Eye (tissue), 1 donor: ENCODE data around the gene DYNC1LI1.
A peak's percentile ranks its signal among the peaks of the same experiment; 100 is the strongest.

Experiments
- DNase-seq: peaks from one replicate; pipeline ENCODE4 v3.0.0-alpha.2; 2015

Gene DYNC1LI1

DNA sequence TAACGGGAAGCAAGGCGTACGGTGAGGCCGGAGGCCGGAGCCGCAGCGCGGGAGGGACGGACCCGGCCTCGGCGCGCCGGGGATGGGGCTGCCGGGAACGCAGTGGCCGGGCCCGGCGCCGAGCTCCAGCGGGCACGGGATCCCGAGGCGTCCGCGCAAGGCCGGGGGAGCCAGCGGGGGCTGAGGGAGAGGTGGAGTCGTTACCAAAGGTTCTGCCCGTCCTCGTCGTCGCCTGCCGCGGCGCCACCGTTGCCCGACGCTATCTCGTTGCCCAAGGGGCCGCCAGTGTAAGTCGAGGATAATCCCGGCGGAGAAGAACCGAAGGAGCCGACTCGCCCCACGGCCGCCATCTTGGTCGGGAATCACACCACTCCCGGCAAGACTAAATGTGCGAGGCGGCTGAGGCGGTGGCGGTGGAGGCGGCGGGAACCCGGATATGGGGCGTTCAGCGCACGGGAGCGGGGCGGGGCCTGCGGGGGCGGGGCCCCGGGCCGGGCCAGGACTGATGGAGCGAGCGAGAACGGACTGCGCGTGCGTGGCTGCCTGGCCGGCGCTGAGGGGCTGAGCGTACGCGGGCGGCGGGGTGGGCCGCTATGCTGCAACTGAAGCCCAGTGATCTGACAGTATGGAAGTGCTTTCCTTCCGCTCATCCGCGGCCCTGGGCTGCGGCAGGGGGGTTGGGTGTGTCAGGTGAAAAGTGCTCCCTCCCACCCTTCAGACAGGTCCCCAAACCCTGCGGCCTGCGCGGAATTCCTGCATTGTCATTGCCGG, at the start of gene DYNC1LI1:
DYNC1LI1 (minus strand) TSS at position 438 of the 771 bp plus-strand sequence; CDS start at position 350, 88 bp downstream.
- peak; percentile 98 for DNase-seq

DNA sequence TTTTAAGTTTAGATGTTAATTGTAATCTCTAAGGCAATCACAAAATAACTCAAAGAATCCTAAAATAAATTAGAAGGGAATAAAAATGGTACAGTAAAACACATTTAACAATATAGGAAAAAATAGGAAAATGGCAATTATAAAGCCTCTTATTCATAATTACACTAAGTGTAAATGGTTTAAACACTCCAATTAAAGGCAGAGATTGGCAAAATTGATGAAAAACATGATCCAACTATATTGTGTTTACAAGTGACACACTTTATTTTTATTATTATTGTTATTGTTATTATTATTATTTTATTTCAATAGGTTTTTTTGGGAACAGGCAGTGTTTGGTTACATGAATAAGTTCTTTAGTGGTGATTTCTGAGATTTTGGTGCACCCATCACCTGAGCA, 48.7 kb upstream of the DYNC1LI1 start:
- DNase-seq = no peak

DNA sequence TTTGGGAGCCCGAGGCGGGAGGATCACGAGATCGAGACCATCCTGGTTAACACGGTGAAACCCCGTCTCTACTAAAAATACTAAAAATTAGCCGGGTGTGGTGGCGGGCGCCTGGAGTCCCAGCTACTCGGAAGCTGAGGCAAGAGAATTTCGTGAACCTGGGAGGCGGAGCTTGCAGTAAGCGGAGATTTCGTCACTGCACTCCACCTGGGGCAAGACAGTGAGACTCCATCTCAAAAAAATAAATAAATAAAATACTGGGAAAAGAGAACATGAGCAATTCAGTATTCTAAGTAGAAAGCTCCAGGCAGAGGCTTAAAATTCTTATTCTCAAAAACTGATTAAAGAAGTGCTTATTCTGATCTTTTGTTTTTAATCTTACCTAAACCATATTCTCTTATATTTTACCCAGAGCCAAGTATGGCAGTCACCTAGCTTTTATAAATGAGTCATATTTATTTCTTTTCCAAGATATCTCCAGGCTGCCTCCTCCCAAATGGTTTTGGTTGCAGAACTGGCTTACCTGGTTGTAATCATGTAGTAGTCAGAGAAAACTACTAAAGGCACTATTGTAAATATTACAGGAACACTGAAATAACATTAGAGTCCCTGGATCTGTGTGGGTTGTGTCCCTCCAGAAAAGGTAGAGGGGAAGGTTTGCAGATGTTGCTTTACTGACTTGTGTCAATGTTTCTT, 45.8 kb upstream of the DYNC1LI1 start:
- no peak for DNase-seq

DNA sequence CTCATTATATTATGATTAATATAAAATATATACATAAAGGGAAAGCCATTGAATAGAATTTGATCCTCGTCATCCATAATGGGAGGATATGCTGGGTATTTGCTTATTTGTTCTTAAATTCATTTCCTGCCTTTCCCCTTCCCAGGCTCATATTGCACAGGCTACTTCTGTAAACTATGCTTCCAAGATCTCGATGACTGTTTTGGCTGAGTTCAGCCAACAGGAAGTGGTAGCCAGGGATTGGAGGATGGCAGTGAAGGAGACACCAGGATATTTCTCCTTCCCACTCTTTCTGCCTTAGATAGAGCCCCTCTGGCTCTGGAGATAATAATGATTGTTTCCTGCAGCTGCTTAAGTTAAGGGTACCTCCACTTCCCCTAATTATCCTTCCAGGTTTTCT, 44.3 kb upstream of the DYNC1LI1 start:
- no peak for DNase-seq

DNA sequence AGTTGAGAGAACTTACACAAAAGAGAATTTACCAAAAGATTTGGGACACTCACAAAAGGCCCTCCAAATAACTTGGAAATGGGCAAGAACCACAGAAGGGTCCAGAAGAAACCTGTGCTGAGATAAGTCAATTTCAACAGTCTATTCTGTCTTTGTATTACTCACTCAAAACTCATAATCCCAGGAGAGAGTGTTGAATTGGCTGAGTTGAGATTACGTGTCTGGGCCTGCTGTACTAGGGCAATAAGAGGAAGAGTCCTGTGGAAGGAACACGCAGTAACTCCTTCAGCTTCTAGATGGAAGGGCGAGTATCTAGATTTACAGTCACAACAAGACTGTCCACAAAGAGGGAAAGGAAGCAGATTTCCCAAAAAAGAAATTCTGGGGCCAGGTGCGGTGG, 42.5 kb upstream of the DYNC1LI1 start:
- DNase-seq = no peak

DNA sequence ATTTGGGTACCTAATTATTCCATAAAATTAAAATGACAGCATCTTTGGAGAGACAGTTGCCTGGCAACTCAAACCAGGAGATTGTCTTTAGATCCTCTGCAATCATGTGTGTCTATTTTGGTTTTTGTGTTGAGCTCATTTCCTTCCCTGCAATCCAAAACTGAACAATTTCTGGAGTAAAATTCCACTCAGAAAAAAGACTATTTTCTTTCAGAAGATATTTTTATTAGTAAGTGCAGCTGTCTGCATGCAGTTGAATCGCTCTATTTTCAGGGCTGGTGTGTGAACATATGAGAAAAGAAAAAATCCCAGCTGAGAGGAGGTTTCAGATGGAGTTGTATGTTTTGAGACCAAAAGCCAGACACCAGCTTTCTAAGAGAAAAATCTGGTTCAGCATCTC, 41.9 kb upstream of the DYNC1LI1 start:
- no peak for DNase-seq

DNA sequence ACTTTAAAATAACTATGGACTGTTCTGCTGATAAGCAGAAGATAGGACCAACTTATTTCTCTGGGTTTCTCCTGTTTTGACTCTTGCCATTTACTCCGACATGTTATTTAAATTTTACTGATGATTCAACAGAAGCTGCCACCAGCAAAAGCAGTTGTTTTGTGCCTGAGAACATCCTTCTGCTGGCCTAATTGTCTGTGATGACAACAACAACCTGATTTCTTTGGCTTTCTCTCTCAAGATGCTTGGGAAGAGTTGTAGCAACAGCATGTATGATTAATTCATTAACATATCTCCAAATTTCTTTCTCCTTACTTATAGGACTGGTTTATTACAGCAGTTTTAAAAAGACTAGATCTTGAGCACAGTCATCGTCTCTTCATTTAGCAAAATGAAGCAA, 36.9 kb upstream of the DYNC1LI1 start:
- no peak for DNase-seq

DNA sequence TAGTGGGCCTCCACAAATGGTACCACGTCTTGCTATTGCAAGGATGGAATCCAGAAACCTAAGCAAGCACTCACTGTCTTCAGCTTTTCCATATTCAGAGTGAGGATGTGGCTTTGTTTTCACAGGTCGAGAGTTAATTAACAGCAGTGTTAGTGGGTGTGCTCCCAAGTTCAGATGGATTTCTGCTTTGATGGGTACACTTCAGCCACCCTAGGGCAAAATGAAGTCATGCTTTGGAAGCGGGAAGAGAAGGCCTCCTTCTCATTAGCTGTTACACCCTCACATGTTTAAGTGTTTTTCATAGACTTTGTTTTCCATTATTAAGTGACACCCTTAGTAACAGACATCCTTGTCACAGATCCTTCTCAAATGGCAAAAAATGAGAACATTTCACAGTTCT, 36.3 kb upstream of the DYNC1LI1 start:
- DNase-seq = no peak

DNA sequence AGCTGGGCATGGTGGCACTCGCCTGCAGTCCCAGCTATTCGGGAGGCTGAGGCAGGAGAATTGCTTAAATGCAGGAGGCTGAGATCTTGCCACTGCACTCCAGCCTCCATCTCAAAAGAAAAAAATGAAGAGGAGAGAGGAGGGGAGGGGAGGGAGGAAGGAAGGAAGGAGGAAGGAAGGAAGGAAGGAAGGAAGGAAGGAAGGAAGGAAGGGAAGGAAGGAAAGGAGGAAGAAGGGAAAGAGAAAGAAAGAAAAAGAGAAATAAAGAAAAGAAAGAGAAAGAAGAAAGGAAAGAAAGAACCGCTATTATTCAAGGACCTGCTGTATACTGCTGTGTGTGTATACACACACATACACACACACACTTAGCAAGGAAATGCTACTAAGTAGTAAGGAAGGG, 35.6 kb upstream of the DYNC1LI1 start:
- no peak for DNase-seq

DNA sequence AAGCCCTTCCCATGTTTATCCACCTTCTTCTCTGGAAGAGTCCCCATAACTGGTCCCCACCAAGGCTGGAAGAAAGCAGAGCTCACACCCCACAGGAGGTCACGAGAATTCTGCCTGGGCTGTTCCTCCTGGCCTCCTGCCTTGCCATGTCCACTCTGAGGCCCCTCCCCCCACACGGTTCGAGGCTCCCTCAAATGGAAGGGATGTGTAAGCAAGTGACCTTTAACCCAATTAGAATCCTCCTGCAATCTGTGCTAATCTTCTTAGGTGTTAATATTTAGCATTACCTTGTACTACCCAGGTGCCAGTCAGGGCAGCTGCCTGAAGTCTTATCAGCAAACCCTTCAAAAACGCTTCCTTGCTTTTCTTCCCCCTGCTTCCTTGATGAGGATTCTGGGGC, 32.4 kb upstream of the DYNC1LI1 start:
- DNase-seq = no peak

DNA sequence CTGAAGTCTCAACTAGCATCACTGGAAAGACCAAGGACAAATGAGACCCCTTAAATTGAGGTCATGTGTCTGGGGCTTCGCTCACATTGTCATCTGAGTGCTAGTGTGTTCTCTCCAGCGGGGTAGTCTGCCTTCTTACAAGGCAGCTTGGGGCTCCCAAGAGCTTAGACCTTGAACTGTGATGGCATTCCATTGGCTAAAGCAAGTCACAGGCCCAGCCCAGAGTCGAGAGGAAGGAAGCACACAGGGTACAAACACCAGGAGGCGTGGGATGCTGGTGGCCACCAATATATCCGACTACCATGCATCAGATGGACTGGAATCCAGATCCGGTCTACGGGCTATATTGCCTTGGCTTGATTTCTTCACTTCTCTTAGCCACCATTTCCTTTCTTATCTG, 31.5 kb upstream of the DYNC1LI1 start:
- DNase-seq = no peak

DNA sequence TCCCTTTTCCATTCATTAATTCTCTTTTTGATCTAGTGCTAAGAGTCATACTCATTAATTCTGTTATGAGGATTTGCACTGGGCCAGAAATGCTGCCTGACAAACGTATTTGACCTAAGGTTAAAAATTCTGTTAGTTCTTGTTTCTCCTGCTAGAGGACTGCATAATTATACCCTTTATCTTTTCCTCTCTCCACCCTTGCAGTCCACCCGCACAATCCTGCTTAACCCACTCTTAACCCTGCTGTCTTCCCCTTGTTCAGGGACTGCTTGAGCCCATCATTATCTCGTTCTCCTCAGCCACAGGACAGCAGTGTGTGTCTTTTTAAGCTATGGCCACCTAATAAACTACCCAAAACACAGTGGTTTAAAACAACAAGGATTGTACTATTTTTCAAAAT, 31.1 kb upstream of the DYNC1LI1 start:
- DNase-seq = no peak

DNA sequence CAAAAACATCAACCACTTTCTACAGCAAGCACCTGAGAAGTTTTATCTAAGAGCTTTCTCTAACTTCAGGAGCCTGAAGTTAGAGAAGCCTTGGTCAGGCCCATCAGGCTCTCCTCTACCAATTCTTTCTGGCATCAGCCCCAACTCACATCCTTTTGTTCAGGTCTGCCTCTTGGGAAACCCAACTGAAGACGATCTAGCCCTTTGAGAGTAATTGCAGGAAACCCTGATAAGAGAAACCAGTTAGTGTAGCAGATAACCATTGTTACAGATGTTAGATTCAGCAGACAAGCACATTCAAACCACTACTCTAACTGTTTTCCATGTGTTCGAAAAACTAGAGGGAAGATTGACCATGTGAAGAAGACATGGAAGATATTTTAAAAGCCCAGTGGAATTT, 27.0 kb upstream of the DYNC1LI1 start:
- no peak for DNase-seq

DNA sequence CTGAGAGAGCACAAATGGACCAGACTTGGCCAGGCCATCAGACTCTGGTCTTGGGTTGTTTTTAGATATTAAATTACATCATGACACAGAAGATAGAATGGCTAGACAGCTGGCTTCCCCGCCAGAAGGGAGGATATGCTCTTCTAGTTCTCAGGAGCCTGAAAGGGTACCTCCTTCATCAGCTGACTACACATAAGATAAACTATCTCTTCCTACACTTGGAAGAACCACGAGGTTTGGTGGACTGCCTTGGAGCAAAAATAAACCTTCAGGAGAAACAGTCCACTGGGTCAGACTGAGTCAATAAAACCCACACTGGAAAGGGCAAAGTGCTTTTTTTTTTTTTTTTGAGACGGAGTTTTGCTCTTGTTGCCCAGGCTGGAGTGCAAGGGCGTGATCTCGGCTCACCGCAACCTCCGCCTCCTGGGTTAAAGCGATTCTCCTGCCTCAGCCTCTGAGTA, 26.3 kb upstream of the DYNC1LI1 start:
- no peak for DNase-seq

DNA sequence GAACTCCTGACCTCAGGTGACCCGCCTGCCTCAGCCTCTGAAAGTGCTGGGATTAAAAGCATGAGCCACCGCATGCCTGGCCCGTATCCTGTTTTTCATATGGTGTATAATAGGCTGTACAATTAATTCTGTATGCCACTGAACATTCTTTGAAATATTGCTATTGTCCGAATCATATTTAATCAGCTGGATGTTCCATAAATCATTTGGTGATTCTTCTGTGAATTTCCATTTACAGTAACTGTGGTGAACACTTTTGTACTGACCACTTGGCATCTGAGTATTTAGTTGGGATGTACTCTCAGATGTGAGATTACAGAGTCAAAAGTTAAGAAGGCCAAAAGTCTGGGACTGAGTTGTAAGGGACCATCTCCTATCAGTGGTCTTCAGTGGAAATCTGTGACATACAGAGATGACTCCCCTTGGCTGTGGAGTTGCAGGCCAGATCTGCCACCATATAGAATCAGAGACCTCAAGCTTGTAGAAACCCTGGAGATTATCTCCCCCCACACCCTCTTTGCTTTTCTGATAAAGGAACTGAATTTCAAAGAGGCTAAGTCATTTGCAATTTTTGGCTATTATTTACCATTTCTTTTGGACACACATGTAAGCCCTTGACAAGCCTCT, 25.7 kb upstream of the DYNC1LI1 start:
- no peak for DNase-seq

DNA sequence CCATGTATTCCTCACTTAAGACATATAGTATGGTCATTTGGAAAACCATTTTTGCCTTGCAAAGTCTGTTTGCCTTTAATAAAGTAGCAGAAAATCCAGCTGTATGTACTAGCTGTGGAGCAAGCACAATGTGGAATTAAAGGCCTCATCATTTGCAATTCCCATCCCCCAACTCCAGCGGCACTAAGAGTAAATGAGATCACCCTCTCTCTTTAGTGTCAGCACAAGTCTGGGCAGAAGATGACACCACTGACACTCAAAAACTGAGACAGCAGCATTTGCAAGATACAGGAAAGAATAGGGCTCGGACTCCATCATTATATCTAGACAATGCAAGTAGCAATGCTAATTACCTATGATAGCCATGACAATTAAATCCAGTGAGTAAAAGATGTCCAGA, 24.7 kb upstream of the DYNC1LI1 start:
- no peak for DNase-seq

DNA sequence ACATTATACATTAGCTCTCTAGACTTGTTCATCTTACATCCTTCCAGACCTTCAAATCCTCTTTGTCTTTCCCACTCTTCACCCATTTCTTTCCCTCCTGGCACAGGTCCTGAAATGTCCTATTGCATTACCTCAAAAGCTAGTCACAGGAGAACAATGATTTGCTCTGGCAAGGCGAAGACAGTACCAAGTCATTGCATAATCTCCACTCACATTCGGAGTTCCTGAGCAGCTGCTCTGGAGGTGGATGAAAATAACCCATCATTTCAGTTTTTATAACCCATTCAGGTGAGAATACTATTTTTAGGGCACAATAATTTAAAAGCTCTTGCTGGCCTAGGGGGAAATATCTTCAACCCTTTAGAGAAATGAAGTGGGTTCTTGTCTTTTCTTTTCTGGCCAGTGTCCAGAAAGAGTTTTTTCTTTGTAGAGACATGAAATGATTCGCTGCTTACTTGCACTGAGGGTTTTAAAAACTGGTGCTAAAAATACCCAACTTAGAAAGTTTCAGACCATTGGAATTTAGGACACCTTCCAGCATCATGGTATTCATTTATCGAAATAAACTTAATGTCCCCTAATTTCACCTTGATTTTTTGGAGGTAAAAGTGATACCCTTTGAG, 23.4 kb upstream of the DYNC1LI1 start:
- DNase-seq = peak; percentile 24

DNA sequence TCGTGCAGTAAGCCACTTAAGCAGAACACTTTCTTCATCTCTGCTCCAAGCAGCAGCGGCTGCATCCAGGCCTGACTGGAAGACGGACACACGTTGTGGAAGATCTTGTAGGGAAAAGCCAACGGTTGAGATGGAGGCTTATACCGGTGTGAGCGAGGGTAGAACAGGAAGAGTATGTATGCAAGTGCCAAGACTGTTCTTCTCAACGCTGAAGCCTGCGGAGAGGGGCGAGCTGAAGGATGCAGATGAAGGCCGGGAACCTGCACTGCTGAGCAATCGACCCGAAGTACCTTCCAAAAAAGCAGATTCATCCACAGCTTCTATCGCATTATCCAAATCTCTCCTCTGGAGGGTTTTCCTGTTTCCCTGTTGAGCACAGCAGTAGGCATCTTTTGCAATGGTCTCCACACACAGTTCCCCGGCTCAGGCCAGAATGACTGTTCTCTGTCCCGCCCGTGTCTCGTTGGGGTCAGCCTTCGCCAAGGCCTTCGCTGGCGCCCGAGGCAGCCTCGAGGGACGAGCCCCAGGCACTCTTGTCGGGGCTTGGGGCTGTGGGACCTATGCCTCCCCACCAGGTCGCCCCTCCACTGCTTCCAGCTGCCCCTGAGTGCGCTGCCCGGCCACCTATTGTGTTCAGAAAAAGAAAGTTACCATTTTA, 22.2 kb upstream of the DYNC1LI1 start:
- no peak for DNase-seq

DNA sequence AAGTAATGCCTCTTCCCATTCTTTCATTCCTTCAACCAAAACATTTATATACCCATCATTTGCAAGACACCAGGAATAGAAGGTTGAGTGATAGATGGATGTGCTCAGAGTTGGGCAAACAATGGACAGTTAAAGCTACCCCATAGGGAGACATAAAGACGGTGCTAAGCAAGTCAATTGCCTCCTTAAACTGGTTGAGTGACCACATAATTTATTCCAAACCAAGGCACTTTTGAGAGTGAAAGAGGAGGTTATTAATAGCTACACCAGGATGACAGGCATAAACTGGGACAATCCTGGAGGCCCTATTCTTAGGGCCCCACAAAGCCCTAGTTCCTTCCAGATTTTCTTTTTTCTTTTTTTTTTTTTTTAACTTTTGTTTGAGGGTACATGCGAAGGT, 21.4 kb upstream of the DYNC1LI1 start:
- no peak for DNase-seq

DNA sequence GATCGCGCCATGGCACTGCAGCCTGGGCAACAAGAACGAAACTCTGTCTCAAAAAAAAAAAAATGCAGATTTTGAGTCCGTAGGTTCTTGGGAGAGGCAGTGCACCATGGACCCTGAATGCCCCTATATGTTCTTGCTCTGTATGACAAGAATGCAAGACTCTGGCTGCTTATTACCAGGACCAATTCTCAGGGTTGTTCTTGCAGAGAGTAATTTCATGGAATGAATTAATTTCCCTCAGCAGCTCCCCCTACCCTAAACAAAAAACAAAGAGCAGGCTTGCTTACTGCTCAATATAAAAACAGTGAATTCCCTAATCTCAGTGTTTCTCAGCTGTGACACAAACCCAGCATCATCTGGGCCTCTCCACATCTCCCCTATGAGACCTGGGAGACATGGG, 20.5 kb upstream of the DYNC1LI1 start:
- DNase-seq = no peak

DNA sequence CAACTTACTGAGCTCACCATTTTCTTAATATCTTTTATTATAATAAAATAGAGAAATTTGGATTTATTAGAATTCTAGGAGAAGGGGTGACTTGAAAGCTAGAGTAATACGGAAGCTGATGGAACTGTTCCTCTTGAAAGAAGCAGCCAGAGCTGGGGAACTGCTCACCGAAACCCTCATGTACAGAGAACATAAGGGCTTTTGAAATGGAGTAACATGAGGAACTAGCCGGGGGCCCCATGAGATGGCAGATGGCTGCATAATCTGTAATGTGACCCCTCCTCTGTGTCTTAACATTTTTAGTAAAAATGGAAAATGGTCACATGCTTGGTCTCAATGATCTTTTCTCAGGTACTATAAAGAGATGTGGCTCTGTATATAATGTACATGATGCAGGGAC, 15.7 kb upstream of the DYNC1LI1 start:
- DNase-seq = no peak

DNA sequence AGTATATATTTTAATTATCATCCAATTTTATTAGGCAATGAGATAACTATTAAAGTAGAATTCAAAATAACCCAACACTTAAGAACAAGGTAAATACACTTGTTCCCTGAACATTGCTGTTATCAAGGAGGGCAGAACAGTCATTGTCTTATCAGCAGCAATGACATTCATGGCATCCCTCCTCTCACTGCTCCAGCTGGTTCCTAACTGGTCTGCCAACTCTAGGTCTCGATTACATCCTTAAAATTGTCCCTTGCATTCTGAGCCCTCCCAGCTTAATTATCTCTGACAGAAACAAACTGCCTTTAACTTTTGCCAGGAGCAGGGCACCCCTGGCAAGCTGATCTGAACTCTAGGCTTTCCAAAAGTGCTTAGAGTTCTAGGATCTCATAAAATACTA, 14.0 kb upstream of the DYNC1LI1 start:
- no peak for DNase-seq

DNA sequence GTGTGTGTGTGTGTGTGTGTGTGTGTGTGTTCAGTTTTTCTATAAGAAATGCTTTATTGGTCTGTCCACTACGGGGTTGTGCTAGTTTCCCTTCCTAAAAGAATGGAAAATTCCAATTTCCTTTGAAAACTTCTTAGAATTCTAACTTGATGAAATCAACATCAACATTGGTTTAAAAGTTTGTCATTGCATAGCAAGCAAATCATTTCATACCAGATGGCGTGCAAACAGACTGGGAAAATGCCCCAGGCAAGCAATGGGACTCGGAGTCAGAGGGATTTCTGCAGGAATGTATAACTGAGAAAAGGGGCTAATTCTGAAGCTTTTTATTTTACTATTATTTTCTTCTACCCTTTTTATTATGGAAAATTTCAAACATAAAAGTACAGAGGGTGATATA, 13.1 kb upstream of the DYNC1LI1 start:
- DNase-seq = peak; percentile 39
